B cell (primary cell): ENCODE measurements around the gene GPC5.

Source experiments
- CTCF ChIP-seq: fragments of 200-600 bp; IDR thresholded peaks from one replicate; pipeline ENCODE4 v1.8.0; 2022; ENCODE audit warnings: antibody characterized with exemption, mild to moderate bottlenecking
- EZH2 ChIP-seq: IDR thresholded peaks from 2 replicates; pipeline ENCODE4 v1.6.1; 2012; ENCODE audit warnings: borderline replicate concordance, low read depth, mild to moderate bottlenecking, moderate library complexity, low read length; ENCODE audit not compliant: insufficient read depth, poor library complexity, severe bottlenecking

DNA sequence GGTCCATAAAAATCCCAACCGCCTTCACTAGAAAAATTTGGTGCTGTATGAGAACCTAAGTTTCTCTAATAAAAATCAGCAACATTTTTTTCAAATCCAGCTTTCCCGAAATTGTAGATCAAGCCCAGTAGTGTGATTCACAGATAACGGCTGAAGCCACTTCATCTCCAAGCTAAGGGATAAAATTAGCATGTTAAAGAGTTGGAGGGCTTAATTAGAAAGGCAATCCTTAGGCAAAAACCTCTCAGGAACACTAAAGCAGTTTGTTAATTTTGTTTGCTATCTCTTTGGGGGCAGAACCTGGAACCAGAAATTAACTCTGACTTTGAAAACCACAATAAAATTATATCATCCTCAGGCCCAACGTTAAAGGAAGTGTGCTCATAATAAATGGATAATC lies 820.2 kb downstream of the GPC5 start:
- TF ChIP-seq CTCF = no peak
- TF ChIP-seq EZH2 = no peak
